ENCODE results near the gene ENC1. TPM values are rescaled to one million over a fixed set of nuclear protein-coding genes. Genes with fewer than 3 reads are reported as not detected.

Gene ENC1
- total RNA-seq, 1 experiment from 2014 or later, result 37.0 TPM

- H3K4me1 ChIP-seq (ENCODE audit: control insufficient read depth, insufficient read depth, low read length), result no peaks in the 10 kb centered on the region
- H3K4me3 ChIP-seq (ENCODE audit: low read depth in 2 of 2, low read length in 2 of 2), result no peak overlapping the region
- no peaks in the 10 kb centered on the region for H3K36me3 ChIP-seq (ENCODE audit: control insufficient read depth, insufficient read depth, low read length)
- ChIA-PET CTCF (no interaction called here), POLR2A (interaction anchor here (0.7 kb wide), 1 partner anchor 27 kb away, joined by 4 read pairs; no protein-coding TSS in a partner anchor)
- no peaks in the 10 kb centered on the region for H3K27me3 ChIP-seq (ENCODE audit: control insufficient read depth, insufficient read depth, low read length)
- DNase-seq (ENCODE audit: low read depth, low spot score) (no peak), ATAC-seq (no peak)
- TF ChIP-seq REST (IDR thresholded peaks at IDR 0.05; ENCODE audit: insufficient read depth in 1 of 2, low read depth in 2 of 2, low read length in 1 of 2), result no peak
- TF ChIP-seq CTCF (IDR thresholded peaks at IDR 0.05), result no peak
- intact Hi-C loops (cut with micrococcal nuclease; ENCODE audit: unreplicated experiment) (no loop called here), in situ Hi-C loops (cut with HindIII; ENCODE audit: low pct_unique_long_range_greater_than_20kb, low sequenced_read_pairs) (no loop called here)
- H3K27ac ChIP-seq (ENCODE audit: low read length), result no peak overlapping the region
- no TSS peak for BruUV-seq (replicated peaks)
- no peaks in the 10 kb centered on the region for H3K9me3 ChIP-seq (ENCODE audit: control insufficient read depth, insufficient read depth, low read depth, low read length)
Observed at GRCh38 chr5:74589204-74590056, 51.1 kb downstream of the ENC1 start.

GRCh38 chr5:74588415-74588814, 52.1 kb downstream of the ENC1 start:
- ChIA-PET POLR2A (interaction anchor here (0.7 kb wide), 1 partner anchor 26 kb away, joined by 4 read pairs; no protein-coding TSS in a partner anchor), CTCF (no interaction called here)
- Histone ChIP-seq H3K4me1 (ENCODE audit: control insufficient read depth, insufficient read depth, low read length) (no peaks in the 10 kb centered on the region), H3K27me3 (ENCODE audit: control insufficient read depth, insufficient read depth, low read length) (no peaks in the 10 kb centered on the region), H3K36me3 (ENCODE audit: control insufficient read depth, insufficient read depth, low read length) (no peaks in the 10 kb centered on the region), H3K4me3 (ENCODE audit: low read depth in 2 of 2, low read length in 2 of 2) (no peak overlapping the region), H3K27ac (ENCODE audit: low read length) (no peak overlapping the region), H3K9me3 (ENCODE audit: control insufficient read depth, insufficient read depth, low read depth, low read length) (no peaks in the 10 kb centered on the region)
- intact Hi-C loops (cut with micrococcal nuclease; ENCODE audit: unreplicated experiment) (no loop called here), in situ Hi-C loops (cut with HindIII; ENCODE audit: low pct_unique_long_range_greater_than_20kb, low sequenced_read_pairs) (no loop called here)
- TF ChIP-seq REST (IDR thresholded peaks at IDR 0.05; ENCODE audit: insufficient read depth in 1 of 2, low read depth in 2 of 2, low read length in 1 of 2) (no peak), POLR2AphosphoS5 (IDR thresholded peaks at IDR 0.05; ENCODE audit: low read depth, low read length) (no peak), CTCF (IDR thresholded peaks at IDR 0.05) (no peak), SIN3A (IDR thresholded peaks at IDR 0.05; ENCODE audit: borderline replicate concordance, insufficient read depth, low read depth, low read length) (no peak), TCF7L2 (IDR thresholded peaks at IDR 0.05; ENCODE audit: low read depth, low read length) (no peak)
- no peak for DNase-seq (ENCODE audit: low read depth, low spot score)
- no TSS peak for BruUV-seq (replicated peaks)
- no peak for ATAC-seq
